ENCODE results near the gene TM9SF1. TPM values are rescaled to one million over a fixed set of nuclear protein-coding genes. Genes with fewer than 3 reads are reported as not detected.

TM9SF1 gene
- total and polyA plus RNA-seq, 2 of the 13 experiments (the other 11 are each of a cell fraction or from before 2014, with no cell fraction given) = 83.2 to 110 TPM

DNA sequence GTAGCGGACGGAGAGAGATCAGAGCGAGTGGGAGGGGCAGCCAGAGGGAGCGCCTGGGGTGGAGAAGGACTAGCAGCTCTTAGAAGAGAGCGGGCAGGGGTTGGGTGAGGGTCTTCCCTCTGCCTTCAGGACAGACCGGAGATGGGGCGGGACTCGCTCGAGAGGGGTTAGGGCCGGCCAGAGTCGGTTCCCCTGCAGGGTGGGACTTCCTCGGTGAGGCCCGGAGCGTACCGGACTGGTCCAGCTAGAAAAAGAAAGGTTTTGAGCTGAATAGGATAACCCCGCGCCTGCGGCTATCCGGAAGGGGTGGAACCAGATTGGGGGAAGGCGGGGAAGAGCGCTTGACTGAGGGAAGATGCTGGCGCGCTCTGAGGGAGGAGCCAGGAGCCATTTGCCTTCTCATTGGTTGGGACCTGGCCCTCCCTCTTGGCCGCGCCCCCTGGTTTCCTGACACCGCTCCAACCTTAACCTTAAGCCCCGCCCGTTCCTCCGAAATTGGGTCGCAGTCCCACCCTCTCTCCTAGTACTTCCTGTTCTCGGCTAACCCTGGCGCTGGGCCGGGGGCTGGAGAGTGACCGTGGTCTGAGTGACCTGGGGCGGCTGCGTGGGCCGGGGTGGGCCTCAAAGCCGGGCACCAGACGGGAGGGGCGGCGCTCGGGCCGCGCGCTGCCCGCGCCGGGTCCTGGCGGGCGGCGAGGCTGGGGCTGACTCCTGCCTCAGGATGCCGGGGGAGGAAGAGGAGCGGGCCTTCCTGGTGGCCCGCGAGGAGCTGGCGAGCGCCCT lies 48.1 kb downstream of the TM9SF1 start, which contains the start of gene RNF31 (continued):
- peak; percentile 76; the same call in 1 of the 2 replicates for TF ChIP-seq ZNF335 (CRISPR knock-in tag; IDR thresholded peaks at IDR 0.05)
- TF ChIP-seq, protein P1, sequence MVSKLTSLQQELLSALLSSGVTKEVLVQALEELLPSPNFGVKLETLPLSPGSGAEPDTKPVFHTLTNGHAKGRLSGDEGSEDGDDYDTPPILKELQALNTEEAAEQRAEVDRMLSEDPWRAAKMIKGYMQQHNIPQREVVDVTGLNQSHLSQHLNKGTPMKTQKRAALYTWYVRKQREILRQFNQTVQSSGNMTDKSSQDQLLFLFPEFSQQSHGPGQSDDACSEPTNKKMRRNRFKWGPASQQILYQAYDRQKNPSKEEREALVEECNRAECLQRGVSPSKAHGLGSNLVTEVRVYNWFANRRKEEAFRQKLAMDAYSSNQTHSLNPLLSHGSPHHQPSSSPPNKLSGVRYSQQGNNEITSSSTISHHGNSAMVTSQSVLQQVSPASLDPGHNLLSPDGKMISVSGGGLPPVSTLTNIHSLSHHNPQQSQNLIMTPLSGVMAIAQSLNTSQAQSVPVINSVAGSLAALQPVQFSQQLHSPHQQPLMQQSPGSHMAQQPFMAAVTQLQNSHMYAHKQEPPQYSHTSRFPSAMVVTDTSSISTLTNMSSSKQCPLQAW (CRISPR knock-in tag; IDR thresholded peaks at IDR 0.05) = no peak
- TF ChIP-seq PHF21A (CRISPR knock-in tag; IDR thresholded peaks at IDR 0.05) = no peak
- TF ChIP-seq POLR2AphosphoS5 (IDR thresholded peaks at IDR 0.05; ENCODE audit: low read depth, low read length) = peak; percentile 78
- TF ChIP-seq SMARCC2 (IDR thresholded peaks at IDR 0.05) = no peak
- peak; percentile 68 for TF ChIP-seq ETV6 (CRISPR knock-in tag; conservative IDR thresholded peaks at IDR 0.05)
- TF ChIP-seq TCF7 (IDR thresholded peaks at IDR 0.05; ENCODE audit: low read depth) = no peak
- peak; percentile 10 for TF ChIP-seq ZMAT3 (CRISPR knock-in tag; conservative IDR thresholded peaks at IDR 0.05)
- TF ChIP-seq ZNF225 (CRISPR knock-in tag; IDR thresholded peaks at IDR 0.05) = peak; percentile 51; the same call in 1 of the 2 replicates
- peak; percentile 92 for TF ChIP-seq ASH2L (IDR thresholded peaks at IDR 0.05; ENCODE audit: insufficient read length, low read depth, low read length)
- TF ChIP-seq ZBTB20 (CRISPR knock-in tag; IDR thresholded peaks at IDR 0.05; ENCODE audit: borderline replicate concordance, low read depth) = no peak; the same call in none of the 2 replicates
- TF ChIP-seq TOE1 (CRISPR knock-in tag; IDR thresholded peaks at IDR 0.05) = peak; percentile 63; the same call in 1 of the 2 replicates
- peak; percentile 46; the same call in 1 of the 2 replicates for TF ChIP-seq TARDBP (CRISPR knock-in tag; IDR thresholded peaks at IDR 0.05)
- peak; percentile 85; the same call in 1 of the 2 replicates for TF ChIP-seq ZNF468 (CRISPR knock-in tag; IDR thresholded peaks at IDR 0.05)
- no peak for TF ChIP-seq ZNF558 (CRISPR knock-in tag; IDR thresholded peaks at IDR 0.05; ENCODE audit: borderline replicate concordance)
- peak; percentile 80; the same call in 1 of the 2 replicates for TF ChIP-seq RXRA (CRISPR knock-in tag; IDR thresholded peaks at IDR 0.05)
- TF ChIP-seq NBN (conservative IDR thresholded peaks at IDR 0.05) = no peak
- TF ChIP-seq, protein P2, sequence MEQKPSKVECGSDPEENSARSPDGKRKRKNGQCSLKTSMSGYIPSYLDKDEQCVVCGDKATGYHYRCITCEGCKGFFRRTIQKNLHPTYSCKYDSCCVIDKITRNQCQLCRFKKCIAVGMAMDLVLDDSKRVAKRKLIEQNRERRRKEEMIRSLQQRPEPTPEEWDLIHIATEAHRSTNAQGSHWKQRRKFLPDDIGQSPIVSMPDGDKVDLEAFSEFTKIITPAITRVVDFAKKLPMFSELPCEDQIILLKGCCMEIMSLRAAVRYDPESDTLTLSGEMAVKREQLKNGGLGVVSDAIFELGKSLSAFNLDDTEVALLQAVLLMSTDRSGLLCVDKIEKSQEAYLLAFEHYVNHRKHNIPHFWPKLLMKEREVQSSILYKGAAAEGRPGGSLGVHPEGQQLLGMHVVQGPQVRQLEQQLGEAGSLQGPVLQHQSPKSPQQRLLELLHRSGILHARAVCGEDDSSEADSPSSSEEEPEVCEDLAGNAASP (CRISPR knock-in tag; IDR thresholded peaks at IDR 0.05; ENCODE audit: borderline replicate concordance) = peak; percentile 71; the same call in 1 of the 2 replicates
- peak; percentile 90 for TF ChIP-seq ZSCAN21 (CRISPR knock-in tag; IDR thresholded peaks at IDR 0.05; ENCODE audit: borderline replicate concordance)
- TF ChIP-seq ZNF3 (CRISPR knock-in tag; IDR thresholded peaks at IDR 0.05) = 0 out of 2 replicates have a peak, but pooled peaks have one; percentile 64
- TF ChIP-seq IKZF4 (CRISPR knock-in tag; IDR thresholded peaks at IDR 0.05; ENCODE audit: borderline replicate concordance, low read depth, not compliant biosample characterization) = peak; percentile 39
- no peak for TF ChIP-seq ZNF790 (CRISPR knock-in tag; IDR thresholded peaks at IDR 0.05; ENCODE audit: borderline replicate concordance)
- TF ChIP-seq SP140L (CRISPR knock-in tag; IDR thresholded peaks at IDR 0.05; ENCODE audit: borderline replicate concordance) = peak; percentile 96; the same call in 1 of the 2 replicates
- TF ChIP-seq KDM4B (CRISPR knock-in tag; IDR thresholded peaks at IDR 0.05) = 0 out of 2 replicates have a peak, but pooled peaks have one; percentile 44
- peak; percentile 71 for TF ChIP-seq FOXO1 (CRISPR knock-in tag; IDR thresholded peaks at IDR 0.05)
- TF ChIP-seq MTF2 (CRISPR knock-in tag; IDR thresholded peaks at IDR 0.05; ENCODE audit: borderline replicate concordance) = no peak
- 0 out of 2 replicates have a peak, but pooled peaks have one; percentile 56 for TF ChIP-seq EED (CRISPR knock-in tag; IDR thresholded peaks at IDR 0.05)
- peak; percentile 57; the same call in 1 of the 2 replicates for TF ChIP-seq ZNF556 (CRISPR knock-in tag; IDR thresholded peaks at IDR 0.05; ENCODE audit: borderline replicate concordance)
- 0 out of 2 replicates have a peak, but pooled peaks have one; percentile 38 for TF ChIP-seq GPN1 (CRISPR knock-in tag; IDR thresholded peaks at IDR 0.05; ENCODE audit: borderline replicate concordance)
